ENCODE results near the gene ADM2. TPM values are rescaled to one million over a fixed set of nuclear protein-coding genes. Genes with fewer than 3 reads are reported as not detected.

The ADM2 gene
- total RNA-seq, 1 donor from 2014 or later: 1.5 TPM

DNA sequence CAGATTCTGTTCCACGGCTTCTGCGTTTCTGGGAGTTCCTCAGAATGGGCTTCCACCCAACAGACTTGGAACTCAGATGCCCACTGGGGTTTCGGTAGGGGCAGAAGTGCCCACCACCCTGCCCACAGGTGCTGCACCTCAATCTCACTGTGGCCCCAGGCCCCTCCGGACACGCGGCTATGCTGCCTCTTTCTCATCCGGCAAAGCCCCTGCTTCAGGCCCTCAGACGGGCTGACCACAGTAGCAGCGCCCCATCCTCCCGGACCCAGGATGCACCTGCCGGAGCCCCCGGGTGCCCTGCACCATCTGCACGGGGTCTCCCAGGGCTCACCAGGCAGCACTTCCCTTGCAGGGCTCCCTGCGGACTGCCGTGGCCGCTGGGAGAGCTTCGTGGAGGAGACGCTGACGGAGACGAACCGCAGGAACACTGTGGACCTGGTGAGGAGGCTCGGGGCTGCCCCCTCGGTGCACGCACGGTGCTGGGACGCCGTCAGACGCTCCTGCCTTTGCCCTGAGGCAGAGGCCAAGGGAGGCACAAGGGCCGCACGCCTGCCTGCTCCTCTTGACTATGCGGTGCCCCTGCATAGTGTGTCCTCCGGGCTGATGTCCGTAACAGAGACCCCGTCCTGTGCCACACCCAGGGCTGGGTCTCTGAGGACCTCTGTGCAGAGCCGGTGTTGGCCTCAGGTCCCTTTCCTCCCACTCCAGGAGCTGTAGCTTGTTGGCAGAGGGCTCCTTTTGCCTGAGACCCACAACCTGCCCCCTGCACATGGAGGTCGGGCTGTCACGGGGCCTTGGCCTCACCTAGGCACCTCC is 45.1 kb upstream of the ADM2 start:
- DNase-seq (peak; percentile 32), ATAC-seq (no peak)
- peaks cover 84% of the 10 kb centered on the region for H3K36me3 ChIP-seq

DNA sequence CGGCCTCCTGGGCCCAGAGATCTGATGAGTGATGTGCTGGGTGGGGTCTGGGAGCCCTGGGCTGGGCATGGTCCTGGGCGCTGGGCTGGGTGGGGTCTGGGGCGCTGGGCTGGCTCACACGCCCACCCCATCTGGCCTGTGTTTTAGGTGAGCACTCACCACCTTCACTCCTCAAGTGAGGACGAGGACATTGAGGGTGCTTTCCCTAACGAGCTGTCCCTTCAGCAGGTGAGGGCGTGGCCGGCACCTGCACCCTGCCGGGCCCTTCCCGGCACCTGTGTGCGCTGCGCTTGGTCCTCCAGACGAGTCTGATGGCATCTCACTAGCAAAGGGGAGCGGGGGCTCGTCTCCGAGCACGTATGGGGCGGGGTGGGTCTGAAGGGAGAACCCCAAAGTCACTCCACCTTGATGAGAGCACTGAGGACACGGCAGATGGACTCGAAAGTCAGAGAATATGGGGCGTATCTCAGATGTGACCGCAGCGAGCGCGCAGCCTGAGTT is 44.5 kb upstream of the ADM2 start:
- ATAC-seq (no peak), DNase-seq (peak; percentile 30)
- H3K36me3 ChIP-seq: peaks cover 84% of the 10 kb centered on the region
- TF ChIP-seq, protein P1, sequence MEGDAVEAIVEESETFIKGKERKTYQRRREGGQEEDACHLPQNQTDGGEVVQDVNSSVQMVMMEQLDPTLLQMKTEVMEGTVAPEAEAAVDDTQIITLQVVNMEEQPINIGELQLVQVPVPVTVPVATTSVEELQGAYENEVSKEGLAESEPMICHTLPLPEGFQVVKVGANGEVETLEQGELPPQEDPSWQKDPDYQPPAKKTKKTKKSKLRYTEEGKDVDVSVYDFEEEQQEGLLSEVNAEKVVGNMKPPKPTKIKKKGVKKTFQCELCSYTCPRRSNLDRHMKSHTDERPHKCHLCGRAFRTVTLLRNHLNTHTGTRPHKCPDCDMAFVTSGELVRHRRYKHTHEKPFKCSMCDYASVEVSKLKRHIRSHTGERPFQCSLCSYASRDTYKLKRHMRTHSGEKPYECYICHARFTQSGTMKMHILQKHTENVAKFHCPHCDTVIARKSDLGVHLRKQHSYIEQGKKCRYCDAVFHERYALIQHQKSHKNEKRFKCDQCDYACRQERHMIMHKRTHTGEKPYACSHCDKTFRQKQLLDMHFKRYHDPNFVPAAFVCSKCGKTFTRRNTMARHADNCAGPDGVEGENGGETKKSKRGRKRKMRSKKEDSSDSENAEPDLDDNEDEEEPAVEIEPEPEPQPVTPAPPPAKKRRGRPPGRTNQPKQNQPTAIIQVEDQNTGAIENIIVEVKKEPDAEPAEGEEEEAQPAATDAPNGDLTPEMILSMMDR (IDR thresholded peaks at IDR 0.05): no peak
- no peak overlapping the region for H3K4me3 ChIP-seq
- no peaks in the 10 kb centered on the region for H3K4me1 ChIP-seq
- intact Hi-C loops (cut with DNase I): no loop called here
- H3K9me3 ChIP-seq: no peaks in the 10 kb centered on the region
- no peak overlapping the region for H3K27ac ChIP-seq
- no peaks in the 10 kb centered on the region for H3K27me3 ChIP-seq (ENCODE audit: low read depth)

More for the DNA sequence above, 45.1 kb upstream of the ADM2 start:
- intact Hi-C loops (cut with DNase I): no loop called here
- TF ChIP-seq, protein P1 (IDR thresholded peaks at IDR 0.05): no peak
- no peaks in the 10 kb centered on the region for H3K9me3 ChIP-seq
- no peaks in the 10 kb centered on the region for H3K4me1 ChIP-seq
- H3K4me3 ChIP-seq: no peak overlapping the region
- H3K27me3 ChIP-seq (ENCODE audit: low read depth): no peaks in the 10 kb centered on the region
- no peak overlapping the region for H3K27ac ChIP-seq

DNA sequence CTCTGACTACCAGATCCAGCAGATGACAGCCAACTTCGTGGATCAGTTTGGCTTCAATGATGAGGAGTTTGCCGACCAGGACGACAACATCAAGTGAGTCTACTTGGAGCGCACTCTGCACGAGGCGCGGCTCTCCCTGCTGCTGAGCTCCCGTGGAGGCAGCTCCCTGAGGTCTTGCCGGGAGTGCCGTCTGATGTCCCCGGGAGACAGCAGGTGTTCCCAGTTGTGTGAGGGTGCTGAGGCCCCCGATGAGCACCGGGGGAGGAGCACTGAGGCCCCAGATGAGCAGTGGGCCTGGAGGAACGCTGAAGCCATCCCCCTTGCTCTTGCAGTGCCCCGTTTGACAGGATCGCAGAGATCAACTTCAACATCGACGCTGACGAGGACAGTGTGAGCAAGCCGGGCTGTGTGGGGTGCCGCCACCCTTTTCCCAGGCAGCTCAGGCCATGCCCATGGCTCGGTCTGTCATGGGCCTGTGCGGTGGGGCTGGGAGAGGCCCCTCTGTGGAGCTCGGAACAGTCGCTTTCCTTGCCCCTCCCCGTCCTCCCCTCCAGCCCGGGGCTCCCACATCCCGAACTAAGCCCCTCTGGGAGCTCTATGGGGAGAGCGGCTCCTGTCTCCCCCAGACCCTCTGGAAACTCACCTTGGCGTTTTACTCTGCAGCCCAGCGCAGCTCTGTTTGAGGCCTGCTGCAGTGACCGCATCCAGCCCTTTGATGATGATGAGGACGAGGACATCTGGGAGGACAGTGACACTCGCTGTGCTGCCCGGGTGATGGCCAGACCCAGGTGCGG is 43.6 kb upstream of the ADM2 start:
- peaks cover 78% of the 10 kb centered on the region for H3K36me3 ChIP-seq
- DNase-seq: peak; percentile 33

DNA sequence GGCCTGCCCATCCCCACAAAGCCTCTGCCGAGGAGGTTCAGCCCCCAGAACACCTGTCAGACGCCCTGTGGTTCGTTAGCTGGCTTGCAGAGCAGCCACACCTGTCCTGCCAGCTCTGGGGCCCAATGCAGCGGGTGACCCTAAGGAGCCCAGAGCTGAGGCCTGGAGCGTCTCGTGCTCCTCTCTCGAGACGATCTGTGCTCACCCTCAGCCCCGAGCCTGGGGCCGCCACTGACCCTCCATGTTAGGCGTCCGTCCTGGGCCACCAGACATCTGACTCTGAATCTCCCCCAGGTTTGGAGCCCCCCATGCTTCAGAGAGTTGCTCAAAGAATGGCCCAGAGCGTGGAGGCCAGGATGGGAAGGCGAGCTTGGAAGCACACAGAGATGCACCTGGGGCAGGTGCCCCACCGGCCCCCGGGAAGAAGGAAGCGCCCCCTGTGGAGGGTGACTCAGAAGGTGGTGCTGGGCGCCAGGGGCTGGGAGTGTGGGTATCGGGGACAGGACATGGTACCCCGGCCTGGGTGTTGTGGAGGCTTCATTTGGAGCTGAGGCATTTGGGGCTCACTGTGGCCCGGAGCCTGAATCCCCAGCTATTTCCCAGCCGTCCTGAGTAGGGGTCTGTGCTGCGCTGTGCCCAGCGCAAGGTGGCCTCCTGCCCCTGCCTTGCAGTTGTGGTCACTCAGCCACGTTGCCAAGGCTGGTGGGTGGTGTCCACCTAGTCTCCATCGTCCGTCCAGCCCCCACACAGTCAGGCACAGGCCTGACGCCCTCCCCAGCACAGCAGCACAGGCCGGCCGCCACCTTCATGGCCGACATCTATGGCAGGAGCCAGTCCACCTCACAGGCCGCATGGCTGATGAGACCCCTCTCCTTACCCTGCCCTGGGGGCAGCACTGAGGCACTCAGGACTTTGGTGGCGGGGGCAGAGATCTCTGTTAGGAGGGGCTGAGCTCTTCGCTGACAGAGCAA is 42.8 kb upstream of the ADM2 start:
- DNase-seq (peak; percentile 43), ATAC-seq (no peak)
- Histone ChIP-seq H3K27me3 (ENCODE audit: low read depth) (no peaks in the 10 kb centered on the region), H3K27ac (no peak overlapping the region), H3K36me3 (peaks cover 81% of the 10 kb centered on the region), H3K9me3 (no peaks in the 10 kb centered on the region), H3K4me3 (no peak overlapping the region), H3K4me1 (peaks cover 2% of the 10 kb centered on the region)
- intact Hi-C loops (cut with DNase I): no loop called here
- TF ChIP-seq, protein P1 (IDR thresholded peaks at IDR 0.05): no peak

More for the DNA sequence above, 43.6 kb upstream of the ADM2 start:
- intact Hi-C loops (cut with DNase I): no loop called here
- ATAC-seq: no peak
- TF ChIP-seq, protein P1 (IDR thresholded peaks at IDR 0.05): no peak
- no peak overlapping the region for H3K4me3 ChIP-seq
- no peaks in the 10 kb centered on the region for H3K27me3 ChIP-seq (ENCODE audit: low read depth)
- no peaks in the 10 kb centered on the region for H3K4me1 ChIP-seq
- H3K27ac ChIP-seq: no peak overlapping the region
- no peaks in the 10 kb centered on the region for H3K9me3 ChIP-seq

Data from lower lobe of right lung (tissue), 2 donors.